Measurements from ENCODE around the gene ADD1. TPM values are rescaled to one million over a fixed set of nuclear protein-coding genes. Genes with fewer than 3 reads are reported as not detected.
A peak's percentile ranks its signal among the peaks of the same experiment; 100 is the strongest.

Gene ADD1
- total RNA-seq, 1 experiment from 2014 or later = 163 TPM

DNA sequence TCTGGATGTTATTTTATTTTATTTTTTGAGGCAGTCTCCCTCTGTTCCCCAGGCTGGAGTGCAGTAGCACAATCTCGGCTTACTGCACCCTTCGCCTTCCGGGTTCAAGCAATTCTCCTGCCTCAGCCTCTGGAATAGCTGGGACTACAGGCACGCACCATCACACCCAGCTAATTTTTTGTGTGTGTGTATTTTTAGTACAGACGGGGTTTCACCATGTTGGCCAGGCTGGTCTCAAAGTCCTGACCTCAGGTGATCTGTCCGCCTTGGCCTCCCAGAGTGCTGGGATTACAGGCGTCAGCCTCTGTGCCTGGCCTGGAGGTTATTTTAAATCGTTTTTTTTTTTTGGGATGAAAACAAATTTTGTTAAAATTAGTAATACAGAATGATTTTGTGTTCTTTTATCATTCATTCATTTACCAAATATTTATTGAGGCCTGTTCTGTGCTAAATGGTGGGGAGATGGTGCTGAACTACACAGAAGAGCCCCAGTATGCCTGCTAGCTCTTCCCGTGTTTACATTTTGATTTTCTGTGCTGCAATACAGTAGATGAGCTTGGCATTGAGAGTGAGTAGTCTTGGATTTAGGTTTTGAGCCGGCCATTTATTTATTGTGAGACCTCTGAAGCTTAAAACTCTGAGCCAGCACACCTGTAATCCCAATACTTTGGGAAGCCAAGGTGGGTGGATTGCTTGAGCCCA lies 22.7 kb downstream of the ADD1 start:
- H3K56ac ChIP-seq (ENCODE audit: insufficient read length, low read depth, low read length) = no peak overlapping the region
- no peaks in the 10 kb centered on the region for H3K23me2 ChIP-seq (ENCODE audit: insufficient read length, low read depth, low read length, poor library complexity, severe bottlenecking)
- no peaks in the 10 kb centered on the region for H3K27me3 ChIP-seq (ENCODE audit: insufficient read depth, low read length)
- no peak overlapping the region for H2BK120ac ChIP-seq (ENCODE audit: low read depth, low read length, poor library complexity, severe bottlenecking)
- no peak overlapping the region for H4K91ac ChIP-seq (ENCODE audit: insufficient read length, low read depth, low read length)
- no peak overlapping the region for H3K4me2 ChIP-seq (ENCODE audit: insufficient read depth, insufficient read length, low read length)
- H2BK5ac ChIP-seq (ENCODE audit: insufficient read length, low read length) = no peak overlapping the region
- H4K8ac ChIP-seq (replicated peaks; ENCODE audit: insufficient read length, low read depth, low read length) = no peak overlapping the region
- no peaks in the 10 kb centered on the region for H3K9me3 ChIP-seq (ENCODE audit: control insufficient read depth, low read depth, low read length)
- H3K4me1 ChIP-seq (ENCODE audit: insufficient read depth, low read length) = peaks cover 14% of the 10 kb centered on the region
- H4K20me1 ChIP-seq (ENCODE audit: control insufficient read depth, insufficient read depth, insufficient read length) = no peaks in the 10 kb centered on the region
- no peak overlapping the region for H3K27ac ChIP-seq (ENCODE audit: insufficient read length, low read depth, low read length)
- H3K79me1 ChIP-seq (ENCODE audit: insufficient read depth, low read depth, low read length, poor library complexity, severe bottlenecking) = peaks cover 13% of the 10 kb centered on the region
- H3K18ac ChIP-seq (ENCODE audit: insufficient read length, low read depth, low read length) = no peak overlapping the region
- Mint-ChIP-seq H3K36me3 (ENCODE audit: insufficient read depth in 1 of 3, low read depth in 3 of 3) (no peaks in the 10 kb centered on the region; a peak in 1 of 7 replicates), H3K27me3 (ENCODE audit: low read depth) (no peaks in the 10 kb centered on the region), H3K4me1 (peaks cover 65 to 69% of the 10 kb centered on the region in 2 experiments), H3K4me3 (no peak overlapping the region), H3K27ac (peak overlapping the region in 2 of 3 experiments; percentile 69 to 85; a peak in 6 of 7 replicates), H3K9me3 (no peaks in the 10 kb centered on the region)
- no peak overlapping the region for H3K9ac ChIP-seq (ENCODE audit: extremely low read depth, insufficient read length, low read length)
- TF ChIP-seq, protein P1, sequence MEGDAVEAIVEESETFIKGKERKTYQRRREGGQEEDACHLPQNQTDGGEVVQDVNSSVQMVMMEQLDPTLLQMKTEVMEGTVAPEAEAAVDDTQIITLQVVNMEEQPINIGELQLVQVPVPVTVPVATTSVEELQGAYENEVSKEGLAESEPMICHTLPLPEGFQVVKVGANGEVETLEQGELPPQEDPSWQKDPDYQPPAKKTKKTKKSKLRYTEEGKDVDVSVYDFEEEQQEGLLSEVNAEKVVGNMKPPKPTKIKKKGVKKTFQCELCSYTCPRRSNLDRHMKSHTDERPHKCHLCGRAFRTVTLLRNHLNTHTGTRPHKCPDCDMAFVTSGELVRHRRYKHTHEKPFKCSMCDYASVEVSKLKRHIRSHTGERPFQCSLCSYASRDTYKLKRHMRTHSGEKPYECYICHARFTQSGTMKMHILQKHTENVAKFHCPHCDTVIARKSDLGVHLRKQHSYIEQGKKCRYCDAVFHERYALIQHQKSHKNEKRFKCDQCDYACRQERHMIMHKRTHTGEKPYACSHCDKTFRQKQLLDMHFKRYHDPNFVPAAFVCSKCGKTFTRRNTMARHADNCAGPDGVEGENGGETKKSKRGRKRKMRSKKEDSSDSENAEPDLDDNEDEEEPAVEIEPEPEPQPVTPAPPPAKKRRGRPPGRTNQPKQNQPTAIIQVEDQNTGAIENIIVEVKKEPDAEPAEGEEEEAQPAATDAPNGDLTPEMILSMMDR (conservative IDR thresholded peaks at IDR 0.05) = no peak
- H2BK15ac ChIP-seq (ENCODE audit: low read depth, low read length) = no peak overlapping the region
- H2BK12ac ChIP-seq (ENCODE audit: insufficient read length, low read depth, low read length) = no peak overlapping the region
- H3K4ac ChIP-seq (ENCODE audit: low read depth, low read length) = no peak overlapping the region
- no peak overlapping the region for H4K5ac ChIP-seq (ENCODE audit: insufficient read length, low read depth, low read length)
- H2AK5ac ChIP-seq (ENCODE audit: insufficient read length, low read length) = no peak overlapping the region
- H2AFZ ChIP-seq (ENCODE audit: low read length) = no peak overlapping the region
- H2BK20ac ChIP-seq (ENCODE audit: low read depth, low read length, poor library complexity, severe bottlenecking) = no peak overlapping the region
- H3K23ac ChIP-seq (ENCODE audit: insufficient read length, low read depth, low read length) = no peak overlapping the region
- no peak for DNase-seq
- no CpG with 5 or more reads among the region's 10 CpGs for WGBS (ENCODE audit: extremely low coverage, insufficient read length, low lambda C conversion rate)
- peaks cover 13% of the 10 kb centered on the region; the same call in 1 of the 2 replicates for H3K79me2 ChIP-seq (ENCODE audit: insufficient read depth, low read length)
- no peak overlapping the region for H3T11ph ChIP-seq (ENCODE audit: low read length)
- H3K14ac ChIP-seq (ENCODE audit: insufficient read depth, low read length) = no peak overlapping the region
